ENCODE data around the gene LGI4.

The LGI4 gene

DNA sequence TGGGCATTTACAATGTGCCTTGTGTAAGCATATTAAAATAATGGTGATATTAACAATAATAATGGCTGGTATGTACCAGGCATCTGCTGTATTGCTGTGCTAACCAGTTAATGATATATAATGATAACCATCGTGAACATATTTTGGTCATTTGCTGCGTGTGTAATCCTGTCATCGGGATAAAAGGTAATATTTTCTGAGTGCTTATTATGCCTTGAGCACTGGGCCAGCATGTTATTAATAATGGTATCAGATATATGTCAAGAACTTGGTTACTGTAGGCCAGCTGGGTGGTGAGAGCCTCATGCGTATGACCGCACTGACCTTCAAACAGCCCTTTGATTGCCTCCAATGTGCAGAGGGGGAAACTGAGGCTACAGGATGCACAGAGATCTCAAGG, 41.4 kb downstream of the LGI4 start:
- Histone ChIP-seq H2BK12ac (ENCODE audit: low read length) (no peak overlapping the region), H3K27ac (ENCODE audit: low read depth, low read length) (no peak overlapping the region), H3K79me1 (ENCODE audit: low read length) (peaks cover 5% of the 10 kb centered on the region), H3K27me3 (ENCODE audit: insufficient read depth, low read length) (no peaks in the 10 kb centered on the region), H3K4me2 (ENCODE audit: low read length) (no peak overlapping the region), H2BK120ac (ENCODE audit: insufficient read depth, low read length, poor library complexity) (peak overlapping the region; percentile 29), H3K23ac (ENCODE audit: low read length) (no peak overlapping the region), H4K12ac (ENCODE audit: low read depth, low read length) (no peak overlapping the region), H3K4me3 (ENCODE audit: low read depth, low read length) (no peak overlapping the region), H3K9ac (ENCODE audit: low read length) (peak overlapping the region; percentile 64), H3K9me3 (ENCODE audit: insufficient read depth, low read depth, low read length) (no peaks in the 10 kb centered on the region), H3K14ac (ENCODE audit: low read length) (peak overlapping the region; percentile 9), H4K91ac (ENCODE audit: low read depth, low read length) (peak overlapping the region; percentile 3), H2BK5ac (ENCODE audit: low read depth, low read length, poor library complexity) (no peak overlapping the region), H3K4ac (ENCODE audit: low read depth, low read length) (no peak overlapping the region), H3K18ac (ENCODE audit: low read length) (no peak overlapping the region), H3K79me2 (ENCODE audit: control insufficient read depth, insufficient read depth, low read length, poor library complexity) (peaks cover 2% of the 10 kb centered on the region), H2AK5ac (ENCODE audit: low read length) (no peak overlapping the region), H3K36me3 (ENCODE audit: control insufficient read depth in 1 of 2, insufficient read depth in 2 of 2, low read length in 2 of 2) (no peaks in the 10 kb centered on the region), H2AFZ (ENCODE audit: insufficient read depth, low read length, poor library complexity) (no peak overlapping the region), H3K4me1 (ENCODE audit: control insufficient read depth in 1 of 2, insufficient read depth in 2 of 2, low read length in 2 of 2) (peaks cover 4 to 8% of the 10 kb centered on the region in 2 experiments), H4K8ac (ENCODE audit: low read depth, low read length) (no peak overlapping the region)
- peak in 1 of 2 donors; percentile 49 for DNase-seq
- no CpG with 5 or more reads among the region's 5 CpGs for WGBS (ENCODE audit: extremely low coverage, insufficient coverage, insufficient read length)

DNA sequence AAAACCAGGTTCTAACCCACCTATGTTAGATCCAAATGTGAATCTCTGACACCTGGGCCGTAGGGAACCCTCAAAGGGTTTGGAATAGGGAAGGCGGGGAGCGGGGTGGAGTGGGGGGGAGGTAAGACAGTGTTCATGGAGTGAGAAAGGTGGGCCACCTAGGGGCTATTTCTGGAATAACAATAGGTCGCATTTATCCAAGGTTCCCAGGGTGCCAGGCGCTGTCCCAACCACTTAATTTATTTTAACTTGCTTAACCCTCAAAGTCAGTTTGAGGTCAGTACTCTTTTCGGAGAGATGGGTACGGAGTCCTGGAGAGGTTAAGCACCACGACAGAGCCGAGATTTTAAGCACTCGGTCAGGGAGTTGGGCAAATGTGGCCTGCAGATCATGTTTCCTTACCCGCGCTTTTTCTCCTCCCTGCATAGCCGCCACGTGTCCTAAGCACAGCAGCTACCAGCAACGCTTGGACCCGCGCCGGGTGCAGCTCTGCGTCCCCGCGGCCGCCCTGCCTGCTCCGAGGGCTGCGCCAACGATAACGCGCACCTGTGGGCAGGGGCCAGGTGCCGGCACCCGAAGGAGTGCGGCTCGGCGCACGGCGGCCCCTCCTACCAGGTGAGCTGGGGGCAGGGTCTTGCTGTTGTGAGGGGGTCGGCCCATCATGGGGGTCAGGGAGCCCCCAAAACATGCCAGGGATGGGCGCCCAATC, 44.2 kb downstream of the LGI4 start:
- H2BK12ac ChIP-seq (ENCODE audit: low read length): no peak overlapping the region
- H2BK120ac ChIP-seq (ENCODE audit: insufficient read depth, low read length, poor library complexity): no peak overlapping the region
- no peak overlapping the region for H3K23ac ChIP-seq (ENCODE audit: low read length)
- H3K9me3 ChIP-seq (ENCODE audit: insufficient read depth, low read depth, low read length): peaks cover 3% of the 10 kb centered on the region
- WGBS (ENCODE audit: extremely low coverage, insufficient coverage, insufficient read length): no CpG with 5 or more reads among the region's 36 CpGs
- no peak overlapping the region for H3K4ac ChIP-seq (ENCODE audit: low read depth, low read length)
- H3K4me3 ChIP-seq (ENCODE audit: low read depth, low read length): peak overlapping the region; percentile 20
- H3K4me1 ChIP-seq (ENCODE audit: control insufficient read depth in 1 of 2, insufficient read depth in 2 of 2, low read length in 2 of 2): peaks cover 6 to 12% of the 10 kb centered on the region in 2 experiments
- H3K27ac ChIP-seq (ENCODE audit: low read depth, low read length): no peak overlapping the region
- H3K18ac ChIP-seq (ENCODE audit: low read length): no peak overlapping the region
- peaks cover 5% of the 10 kb centered on the region for H3K79me1 ChIP-seq (ENCODE audit: low read length)
- H3K36me3 ChIP-seq (ENCODE audit: control insufficient read depth in 1 of 2, insufficient read depth in 2 of 2, low read length in 2 of 2): no peaks in the 10 kb centered on the region
- peak; percentile 29 to 65 for DNase-seq
- no peak overlapping the region for H3K14ac ChIP-seq (ENCODE audit: low read length)
- H4K91ac ChIP-seq (ENCODE audit: low read depth, low read length): no peak overlapping the region
- no peak overlapping the region for H3K9ac ChIP-seq (ENCODE audit: low read length)
- H2BK5ac ChIP-seq (ENCODE audit: low read depth, low read length, poor library complexity): no peak overlapping the region
- no peak overlapping the region for H4K12ac ChIP-seq (ENCODE audit: low read depth, low read length)
- no peak overlapping the region for H4K8ac ChIP-seq (ENCODE audit: low read depth, low read length)
- H3K4me2 ChIP-seq (ENCODE audit: low read length): peak overlapping the region; percentile 64
- H2AK5ac ChIP-seq (ENCODE audit: low read length): no peak overlapping the region
- H3K27me3 ChIP-seq (ENCODE audit: insufficient read depth, low read length): no peaks in the 10 kb centered on the region
- peak overlapping the region; percentile 72 for H2AFZ ChIP-seq (ENCODE audit: insufficient read depth, low read length, poor library complexity)
- peaks cover 2% of the 10 kb centered on the region for H3K79me2 ChIP-seq (ENCODE audit: control insufficient read depth, insufficient read depth, low read length, poor library complexity)

DNA sequence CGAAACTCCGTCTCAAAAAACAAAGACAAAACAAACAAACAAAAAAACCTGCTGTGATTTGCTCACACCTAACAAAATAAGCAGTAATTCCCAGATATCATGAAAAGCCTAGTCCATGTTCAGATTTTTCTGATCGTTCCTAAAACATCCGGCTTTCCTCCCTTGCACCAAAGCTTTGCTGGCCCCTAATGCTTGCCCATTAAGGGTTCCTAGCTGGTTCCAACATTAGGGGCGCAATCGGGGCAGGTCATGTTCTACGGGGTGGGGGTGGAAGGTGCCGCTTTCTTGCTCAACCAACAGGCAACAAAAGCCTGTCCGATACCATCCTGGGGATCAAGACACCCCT, 44.7 kb downstream of the LGI4 start:
- H3K23ac ChIP-seq (ENCODE audit: low read length): no peak overlapping the region
- H3K36me3 ChIP-seq (ENCODE audit: control insufficient read depth in 1 of 2, insufficient read depth in 2 of 2, low read length in 2 of 2): no peaks in the 10 kb centered on the region
- WGBS (ENCODE audit: extremely low coverage, insufficient coverage, insufficient read length): no CpG with 5 or more reads among the region's 9 CpGs
- no peak overlapping the region for H4K8ac ChIP-seq (ENCODE audit: low read depth, low read length)
- peaks cover 6 to 12% of the 10 kb centered on the region in 2 experiments for H3K4me1 ChIP-seq (ENCODE audit: control insufficient read depth in 1 of 2, insufficient read depth in 2 of 2, low read length in 2 of 2)
- no peak overlapping the region for H2AFZ ChIP-seq (ENCODE audit: insufficient read depth, low read length, poor library complexity)
- H3K9ac ChIP-seq (ENCODE audit: low read length): no peak overlapping the region
- no peak overlapping the region for H3K14ac ChIP-seq (ENCODE audit: low read length)
- peaks cover 3% of the 10 kb centered on the region for H3K9me3 ChIP-seq (ENCODE audit: insufficient read depth, low read depth, low read length)
- H4K91ac ChIP-seq (ENCODE audit: low read depth, low read length): peak overlapping the region; percentile 7
- H2BK120ac ChIP-seq (ENCODE audit: insufficient read depth, low read length, poor library complexity): no peak overlapping the region
- peak in 1 of 2 donors; percentile 39 for DNase-seq
- H2BK5ac ChIP-seq (ENCODE audit: low read depth, low read length, poor library complexity): no peak overlapping the region
- H3K4ac ChIP-seq (ENCODE audit: low read depth, low read length): no peak overlapping the region
- no peaks in the 10 kb centered on the region for H3K27me3 ChIP-seq (ENCODE audit: insufficient read depth, low read length)
- H3K4me3 ChIP-seq (ENCODE audit: low read depth, low read length): no peak overlapping the region
- no peak overlapping the region for H3K18ac ChIP-seq (ENCODE audit: low read length)
- no peak overlapping the region for H4K12ac ChIP-seq (ENCODE audit: low read depth, low read length)
- H3K79me2 ChIP-seq (ENCODE audit: control insufficient read depth, insufficient read depth, low read length, poor library complexity): peaks cover 2% of the 10 kb centered on the region
- no peak overlapping the region for H3K27ac ChIP-seq (ENCODE audit: low read depth, low read length)
- H3K79me1 ChIP-seq (ENCODE audit: low read length): peaks cover 5% of the 10 kb centered on the region
- H3K4me2 ChIP-seq (ENCODE audit: low read length): peak overlapping the region; percentile 43
- H2BK12ac ChIP-seq (ENCODE audit: low read length): no peak overlapping the region
- H2AK5ac ChIP-seq (ENCODE audit: low read length): no peak overlapping the region

DNA sequence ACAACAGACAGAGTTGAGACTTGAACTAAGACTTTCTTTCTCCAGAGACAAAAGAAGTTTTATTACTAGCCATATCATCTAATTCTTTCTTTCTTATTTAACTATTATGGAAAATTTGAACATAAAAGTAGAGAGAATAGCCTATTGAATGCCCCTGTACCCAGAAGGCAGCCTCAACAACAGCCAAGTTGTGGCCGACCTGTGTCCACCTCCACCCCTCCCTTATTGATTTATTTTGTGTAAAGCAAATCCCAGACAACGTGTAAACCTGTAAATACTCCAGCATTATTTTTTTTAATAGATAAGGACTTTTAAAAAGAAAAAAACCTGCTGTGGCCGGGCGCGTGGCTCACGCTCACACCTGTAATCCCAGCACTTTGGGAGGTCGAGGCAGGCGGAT, 45.3 kb downstream of the LGI4 start:
- Histone ChIP-seq H2BK5ac (ENCODE audit: low read depth, low read length, poor library complexity) (no peak overlapping the region), H4K91ac (ENCODE audit: low read depth, low read length) (no peak overlapping the region), H4K8ac (ENCODE audit: low read depth, low read length) (no peak overlapping the region), H2AFZ (ENCODE audit: insufficient read depth, low read length, poor library complexity) (no peak overlapping the region), H3K4me2 (ENCODE audit: low read length) (no peak overlapping the region), H3K9me3 (ENCODE audit: insufficient read depth, low read depth, low read length) (peaks cover 3% of the 10 kb centered on the region), H3K4me1 (ENCODE audit: control insufficient read depth in 1 of 2, insufficient read depth in 2 of 2, low read length in 2 of 2) (peaks cover 6 to 12% of the 10 kb centered on the region in 2 experiments), H3K27me3 (ENCODE audit: insufficient read depth, low read length) (no peaks in the 10 kb centered on the region), H3K27ac (ENCODE audit: low read depth, low read length) (no peak overlapping the region), H2AK5ac (ENCODE audit: low read length) (no peak overlapping the region), H2BK120ac (ENCODE audit: insufficient read depth, low read length, poor library complexity) (no peak overlapping the region), H4K12ac (ENCODE audit: low read depth, low read length) (no peak overlapping the region), H3K14ac (ENCODE audit: low read length) (no peak overlapping the region), H2BK12ac (ENCODE audit: low read length) (no peak overlapping the region), H3K4ac (ENCODE audit: low read depth, low read length) (no peak overlapping the region), H3K23ac (ENCODE audit: low read length) (no peak overlapping the region), H3K4me3 (ENCODE audit: low read depth, low read length) (no peak overlapping the region), H3K79me2 (ENCODE audit: control insufficient read depth, insufficient read depth, low read length, poor library complexity) (peaks cover 2% of the 10 kb centered on the region), H3K9ac (ENCODE audit: low read length) (no peak overlapping the region), H3K36me3 (ENCODE audit: control insufficient read depth in 1 of 2, insufficient read depth in 2 of 2, low read length in 2 of 2) (no peaks in the 10 kb centered on the region), H3K18ac (ENCODE audit: low read length) (no peak overlapping the region), H3K79me1 (ENCODE audit: low read length) (peaks cover 5% of the 10 kb centered on the region)
- no peak for DNase-seq
- WGBS (ENCODE audit: extremely low coverage, insufficient coverage, insufficient read length): no CpG with 5 or more reads among the region's 8 CpGs
